Omental fat pad (tissue), 4 donors: ENCODE results near the gene CIPC. TPM values are rescaled to one million over a fixed set of nuclear protein-coding genes. Genes with fewer than 3 reads are reported as not detected.

Experiments
- ATAC-seq: fragments of 150-250 bp; one replicate; pipeline ENCODE4 v1.9.1; 2016; ENCODE audit warnings: mild to moderate bottlenecking, moderate library complexity; ENCODE audit not compliant: low FRiP score
- DNase-seq: peaks from one replicate; pipeline ENCODE4 v3.0.0-alpha.2; 2019; ENCODE audit warnings: low spot score
- total RNA-seq, 4 donors: library from RNA; depleted of rRNA; stranded (reverse); fragments of >200 nt; gene quantifications; one replicate each; pipeline ENCODE4 v1.1.0, GENCODE V29; 2016
- TF ChIP-seq, protein P1 (sequence below), 3 donors: fragments of 450-650 bp; IDR thresholded peaks; one replicate each; pipeline ENCODE4 v1.5.1; 2016 to 2017; ENCODE audit warnings: antibody characterized with exemption in 3 of 3, mild to moderate bottlenecking in 3 of 3, moderate library complexity in 2 of 3

The CIPC gene
- total RNA-seq, 4 donors from 2014 or later, result 34.2 to 47.3 (median 40.3) TPM

- ATAC-seq, result no peak
- no peak for DNase-seq
- TF ChIP-seq, protein P1, sequence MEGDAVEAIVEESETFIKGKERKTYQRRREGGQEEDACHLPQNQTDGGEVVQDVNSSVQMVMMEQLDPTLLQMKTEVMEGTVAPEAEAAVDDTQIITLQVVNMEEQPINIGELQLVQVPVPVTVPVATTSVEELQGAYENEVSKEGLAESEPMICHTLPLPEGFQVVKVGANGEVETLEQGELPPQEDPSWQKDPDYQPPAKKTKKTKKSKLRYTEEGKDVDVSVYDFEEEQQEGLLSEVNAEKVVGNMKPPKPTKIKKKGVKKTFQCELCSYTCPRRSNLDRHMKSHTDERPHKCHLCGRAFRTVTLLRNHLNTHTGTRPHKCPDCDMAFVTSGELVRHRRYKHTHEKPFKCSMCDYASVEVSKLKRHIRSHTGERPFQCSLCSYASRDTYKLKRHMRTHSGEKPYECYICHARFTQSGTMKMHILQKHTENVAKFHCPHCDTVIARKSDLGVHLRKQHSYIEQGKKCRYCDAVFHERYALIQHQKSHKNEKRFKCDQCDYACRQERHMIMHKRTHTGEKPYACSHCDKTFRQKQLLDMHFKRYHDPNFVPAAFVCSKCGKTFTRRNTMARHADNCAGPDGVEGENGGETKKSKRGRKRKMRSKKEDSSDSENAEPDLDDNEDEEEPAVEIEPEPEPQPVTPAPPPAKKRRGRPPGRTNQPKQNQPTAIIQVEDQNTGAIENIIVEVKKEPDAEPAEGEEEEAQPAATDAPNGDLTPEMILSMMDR (IDR thresholded peaks at IDR 0.05), result no peak
Observed at GRCh38 chr14:77092676-77093075, 5.4 kb upstream of the CIPC start.

- DNase-seq, result peak; percentile 82
- TF ChIP-seq, protein P1 (IDR thresholded peaks at IDR 0.05), result peak in 2 of 3 donors; percentile 41 to 58
- ATAC-seq, result no peak
Observed at GRCh38 chr14:77094672-77095284, 3.3 kb upstream of the CIPC start.

- no peak for DNase-seq
- TF ChIP-seq, protein P1 (IDR thresholded peaks at IDR 0.05), result no peak
- no peak for ATAC-seq
Observed at GRCh38 chr14:77097006-77097699, 905 bp upstream of the CIPC start.

DNA sequence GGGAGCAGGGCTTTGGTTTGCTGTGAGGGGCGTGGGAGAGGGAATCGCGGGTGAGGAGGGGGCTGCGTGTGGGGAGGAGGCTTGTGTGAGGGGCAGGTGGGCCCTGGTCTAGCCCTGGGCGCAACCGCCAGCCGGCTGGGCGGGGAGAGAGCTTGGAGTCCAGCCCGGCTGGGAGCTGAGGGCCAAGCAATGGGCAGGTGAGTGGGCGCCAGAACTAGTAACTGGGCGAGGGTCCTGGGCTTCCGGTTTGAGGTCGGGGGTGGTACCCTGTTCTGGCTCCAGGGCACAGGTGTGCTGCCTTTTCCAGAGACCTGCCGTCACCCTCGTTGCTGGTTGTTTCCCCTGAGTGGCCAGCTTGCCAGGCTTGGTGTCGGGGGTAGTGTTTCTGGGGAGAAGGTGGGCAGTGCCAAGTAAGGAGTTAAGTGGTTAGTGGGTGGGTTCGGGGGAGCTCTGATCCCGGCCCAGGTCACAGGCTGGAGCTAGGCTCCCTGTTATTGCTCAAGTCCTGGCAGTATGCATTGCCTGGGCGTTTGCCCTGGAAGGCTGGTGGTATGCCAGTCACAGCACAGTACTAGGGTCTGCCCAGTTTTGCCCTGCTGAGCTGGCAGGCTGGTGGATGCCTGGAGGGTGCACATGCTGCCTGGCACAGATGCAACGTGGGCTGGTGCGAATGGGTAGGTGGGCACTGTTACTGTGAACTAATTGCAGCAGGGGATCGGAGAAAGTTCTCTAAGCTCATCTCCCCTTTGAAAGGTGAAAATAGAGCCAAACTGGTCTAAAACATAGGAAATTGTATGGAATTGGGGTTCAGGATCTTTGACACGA lies 683 bp downstream of the CIPC start:
- ATAC-seq (peak; percentile 48), DNase-seq (no peak)
- TF ChIP-seq, protein P1 (IDR thresholded peaks at IDR 0.05), result no peak

GRCh38 chr14:77099425-77100167 lies 1.5 kb downstream of the CIPC start:
- TF ChIP-seq, protein P1 (IDR thresholded peaks at IDR 0.05), result no peak
- DNase-seq, result no peak
- ATAC-seq, result no peak

DNA sequence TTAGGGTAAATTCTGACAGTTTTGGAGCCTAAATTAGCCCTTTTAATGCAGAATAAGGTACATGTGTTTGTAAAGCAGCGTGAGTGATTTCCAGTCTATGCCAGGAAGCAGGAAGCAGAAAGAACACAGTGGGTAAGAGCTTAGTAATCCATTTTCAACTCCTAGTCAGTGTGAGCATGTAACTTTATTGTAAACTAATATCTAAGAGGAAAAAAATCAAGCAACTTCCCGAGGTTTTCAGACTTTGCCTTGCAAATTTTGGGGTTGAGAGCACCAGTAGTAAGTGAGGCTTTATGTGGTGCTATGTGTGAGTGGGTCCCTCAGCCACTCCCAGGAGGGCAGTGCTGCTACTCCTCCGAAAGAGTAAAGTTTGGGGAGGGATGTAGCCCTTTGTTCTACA lies 2.9 kb downstream of the CIPC start:
- no peak for ATAC-seq
- DNase-seq, result no peak
- TF ChIP-seq, protein P1 (IDR thresholded peaks at IDR 0.05), result no peak
